Left lung (tissue), 10 donors: ENCODE measurements around the gene ACBD6. TPM values are rescaled to one million over a fixed set of nuclear protein-coding genes. Genes with fewer than 3 reads are reported as not detected.

Experiments
- ATAC-seq: fragments of 200-7000 bp; cut with Tn5 transposase; one replicate; pipeline ENCODE4 v1.9.1; 2020; ENCODE audit warnings: moderate library complexity
- DNase-seq, 4 donors: peaks; one replicate each; pipeline ENCODE4 v3.0.0-alpha.2; 2013 to 2020
- H3K27ac ChIP-seq, 2 donors: fragments of 200-600 bp; sonication (generic) in 1 of 2; one replicate each; pipeline versions ENCODE4 v1.5.0 to v1.8.0; 2020 to 2021
- H3K27me3 ChIP-seq, 2 donors: fragments of 200-600 bp; sonication (generic) in 1 of 2; one replicate each; pipeline versions ENCODE4 v1.5.0 to v1.8.0; 2020 to 2021
- H3K36me3 ChIP-seq, 2 donors: fragments of 200-600 bp; sonication (generic) in 1 of 2; one replicate each; pipeline versions ENCODE4 v1.5.0 to v1.8.0; 2020 to 2021
- H3K4me1 ChIP-seq, 2 donors: fragments of 200-600 bp; one replicate each; pipeline ENCODE4 v1.8.0; 2021
- H3K4me3 ChIP-seq, 2 donors: fragments of 200-600 bp; sonication (generic) in 1 of 2; one replicate each; pipeline versions ENCODE4 v1.5.0 to v1.8.0; 2020 to 2021; ENCODE audit warnings: mild to moderate bottlenecking in 1 of 2
- H3K9me3 ChIP-seq, 2 donors: fragments of 200-600 bp; sonication (generic) in 1 of 2; one replicate each; pipeline versions ENCODE4 v1.5.0 to v1.8.0; 2020 to 2021
- CTCF ChIP-seq, 2 donors: fragments of 200-600 bp; sonication (generic) in 1 of 2; IDR thresholded peaks; one replicate each; pipeline versions ENCODE4 v1.5.0 to v1.8.0; 2021; ENCODE audit warnings: antibody characterized with exemption in 2 of 2
- intact Hi-C, 2 donors: fragments of 100-400 bp; cut with DNase I; formaldehyde crosslinking; loops; one replicate each; pipeline versions ENCODE4 v1.11.2 to v1.14.2; 2022
- polyA plus RNA-seq, 6 donors: library from polyadenylated mRNA; unstranded; fragments of 120-200 nt; gene quantifications; one replicate each; pipeline ENCODE4 v1.2.1, GENCODE V29; 2013; ENCODE audit not compliant: insufficient read length in 6 of 6
- total RNA-seq, 2 donors: library from RNA; stranded (reverse); fragmentation: NEBNext Ultra II Directional; extraction: Animal tissue kit (Norgen Biotek cat#: 25700); gene quantifications; one replicate each; pipeline ENCODE4 v1.2.1, GENCODE V29; 2021
- donor health status: DM: no; HTN: yes; CAD: no.
- donor health status: DM: no; HTN: no; CAD: no.

Gene ACBD6
- total and polyA plus RNA-seq, 8 donors, result 26.5 to 81.9 (median 78.9) TPM

- no peaks in the 10 kb centered on the region for H3K9me3 ChIP-seq
- peak; percentile 46 to 78 (median 62) for DNase-seq
- H3K4me3 ChIP-seq, result no peak overlapping the region
- H3K27ac ChIP-seq, result no peak overlapping the region
- peak; percentile 72 for ATAC-seq
- intact Hi-C loops, result no loop called here
- TF ChIP-seq CTCF (IDR thresholded peaks at IDR 0.05), result peak; percentile 70 to 82
- H3K4me1 ChIP-seq, result peaks cover 4 to 28% of the 10 kb centered on the region in 2 donors
- no peaks in the 10 kb centered on the region for H3K36me3 ChIP-seq
- H3K27me3 ChIP-seq, result no peaks in the 10 kb centered on the region
Measured at GRCh38 chr1:180533266-180533987, 31.1 kb upstream of the ACBD6 start.

GRCh38 chr1:180532854-180533253 lies 30.5 kb upstream of the ACBD6 start:
- H3K27ac ChIP-seq, result no peak overlapping the region
- no peaks in the 10 kb centered on the region for H3K9me3 ChIP-seq
- TF ChIP-seq CTCF (IDR thresholded peaks at IDR 0.05), result no peak
- peaks cover 4 to 28% of the 10 kb centered on the region in 2 donors for H3K4me1 ChIP-seq
- H3K27me3 ChIP-seq, result no peaks in the 10 kb centered on the region
- intact Hi-C loops, result no loop called here
- DNase-seq (no peak), ATAC-seq (no peak)
- H3K36me3 ChIP-seq, result no peaks in the 10 kb centered on the region
- H3K4me3 ChIP-seq, result no peak overlapping the region

- Histone ChIP-seq H3K9me3 (no peaks in the 10 kb centered on the region), H3K4me3 (no peak overlapping the region), H3K27me3 (no peaks in the 10 kb centered on the region), H3K27ac (peak overlapping the region; percentile 68 to 69), H3K36me3 (no peaks in the 10 kb centered on the region), H3K4me1 (peaks cover 7 to 30% of the 10 kb centered on the region in 2 donors)
- no peak for TF ChIP-seq CTCF (IDR thresholded peaks at IDR 0.05)
- intact Hi-C loops, result no loop called here
- ATAC-seq (peak; percentile 84), DNase-seq (peak in 2 of 4 donors; percentile 51 to 69)
Measured at GRCh38 chr1:180530501-180530900, 28.1 kb upstream of the ACBD6 start.

GRCh38 chr1:180528868-180529470 lies 26.6 kb upstream of the ACBD6 start:
- ATAC-seq (peak; percentile 66), DNase-seq (no peak)
- H3K4me3 ChIP-seq, result no peak overlapping the region
- H3K27me3 ChIP-seq, result no peaks in the 10 kb centered on the region
- no peak for TF ChIP-seq CTCF (IDR thresholded peaks at IDR 0.05)
- H3K9me3 ChIP-seq, result no peaks in the 10 kb centered on the region
- H3K4me1 ChIP-seq, result peaks cover 7 to 37% of the 10 kb centered on the region in 2 donors
- peak overlapping the region; percentile 68 to 69 for H3K27ac ChIP-seq
- H3K36me3 ChIP-seq, result no peaks in the 10 kb centered on the region
- intact Hi-C loops, result no loop called here

- intact Hi-C loops, result no loop called here
- Histone ChIP-seq H3K4me1 (peaks cover 7 to 29% of the 10 kb centered on the region in 2 donors), H3K36me3 (no peaks in the 10 kb centered on the region), H3K9me3 (no peaks in the 10 kb centered on the region), H3K27me3 (no peaks in the 10 kb centered on the region), H3K4me3 (no peak overlapping the region), H3K27ac (no peak overlapping the region)
- ATAC-seq, result peak; percentile 52
- TF ChIP-seq CTCF (IDR thresholded peaks at IDR 0.05), result no peak
- DNase-seq, result no peak
Measured at GRCh38 chr1:180527101-180527669, 24.8 kb upstream of the ACBD6 start.
